GM18520 (cell line): ENCODE data around the gene GPM6B.

Source experiments
- ATAC-seq: cut with Tn5 transposase; IDR thresholded peaks from one replicate; pipeline ENCODE4 v1.9.1; 2021; ENCODE audit not compliant: unreplicated experiment

Gene GPM6B, protein sequence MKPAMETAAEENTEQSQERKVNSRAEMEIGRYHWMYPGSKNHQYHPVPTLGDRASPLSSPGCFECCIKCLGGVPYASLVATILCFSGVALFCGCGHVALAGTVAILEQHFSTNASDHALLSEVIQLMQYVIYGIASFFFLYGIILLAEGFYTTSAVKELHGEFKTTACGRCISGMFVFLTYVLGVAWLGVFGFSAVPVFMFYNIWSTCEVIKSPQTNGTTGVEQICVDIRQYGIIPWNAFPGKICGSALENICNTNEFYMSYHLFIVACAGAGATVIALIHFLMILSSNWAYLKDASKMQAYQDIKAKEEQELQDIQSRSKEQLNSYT

DNA sequence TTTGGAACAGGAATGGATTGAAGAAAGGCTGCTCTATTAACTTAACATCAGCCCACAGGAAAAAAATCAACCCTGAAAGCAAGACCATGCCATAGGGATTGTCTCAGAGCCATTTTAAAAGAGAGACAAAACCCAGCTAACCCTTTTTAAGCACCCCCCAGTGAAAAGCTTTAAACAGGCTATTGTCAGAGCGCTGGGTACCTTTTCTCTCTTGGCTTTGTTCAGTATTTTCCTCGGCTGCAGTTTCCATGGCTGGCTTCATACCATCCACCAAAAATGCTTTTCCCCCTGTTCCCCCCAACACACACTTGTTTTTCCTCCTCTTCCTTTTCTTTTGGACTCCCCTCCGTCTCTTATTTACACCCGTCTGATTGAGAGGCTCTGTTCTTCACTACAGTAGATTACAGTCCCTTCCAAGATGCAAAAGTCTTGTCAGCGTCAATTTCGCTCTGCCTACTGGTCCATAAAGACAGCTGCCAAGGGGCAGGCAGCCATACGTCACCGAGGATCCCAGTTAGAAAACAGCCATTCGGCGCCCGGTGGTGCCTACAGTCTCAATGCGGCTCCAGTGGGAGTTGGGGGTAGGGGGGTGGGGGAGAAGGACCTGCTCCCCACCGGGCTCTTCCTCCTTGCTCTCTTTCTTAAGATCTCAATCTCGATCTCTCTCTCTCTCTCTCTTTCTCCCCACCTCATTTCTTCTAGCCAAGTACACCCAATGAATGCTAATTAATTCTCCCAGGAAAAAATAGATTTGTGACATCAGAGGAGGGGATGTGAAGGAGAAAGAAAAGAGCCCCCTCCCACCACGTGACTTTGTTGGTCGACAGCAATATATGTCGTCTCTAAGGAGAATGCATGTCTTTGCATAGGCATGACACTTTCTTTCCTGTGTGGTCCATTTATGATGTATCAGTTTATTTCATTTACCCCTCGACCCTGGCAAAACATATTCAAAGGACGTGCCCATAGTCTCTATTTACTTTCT is at the start of gene GPM6B:
GPM6B (minus strand) TSS at position 451 of the 985 bp plus-strand sequence; CDS start at position 262, 189 bp downstream.
- ATAC-seq = no peak

DNA sequence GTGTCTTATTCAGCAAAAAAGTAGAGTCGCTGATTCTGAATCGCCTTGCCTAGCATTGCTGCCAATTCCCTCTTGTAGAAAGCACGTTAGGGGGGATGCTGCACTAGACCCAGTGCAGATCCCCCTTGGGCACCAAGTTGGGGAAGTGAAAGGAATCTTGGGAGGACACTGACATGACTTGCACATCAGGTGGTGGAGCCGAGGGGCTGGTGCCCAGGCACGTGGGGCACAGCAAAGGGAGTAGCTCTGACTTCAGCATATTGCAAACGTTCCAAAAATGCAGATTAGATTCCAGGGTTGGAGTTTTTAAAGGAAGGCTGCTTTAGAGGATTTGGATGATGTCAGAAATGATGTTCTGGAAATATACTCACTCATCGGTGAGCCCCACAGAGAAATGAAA is 47.4 kb upstream of the GPM6B start:
- no peak for ATAC-seq

GRCh38 chrX:13863324-13863723 is 46.4 kb upstream of the GPM6B start:
- no peak for ATAC-seq

GRCh38 chrX:13859724-13860123 is 42.8 kb upstream of the GPM6B start:
- no peak for ATAC-seq

- no peak for ATAC-seq
Observed at GRCh38 chrX:13857804-13858203, 40.9 kb upstream of the GPM6B start.

DNA sequence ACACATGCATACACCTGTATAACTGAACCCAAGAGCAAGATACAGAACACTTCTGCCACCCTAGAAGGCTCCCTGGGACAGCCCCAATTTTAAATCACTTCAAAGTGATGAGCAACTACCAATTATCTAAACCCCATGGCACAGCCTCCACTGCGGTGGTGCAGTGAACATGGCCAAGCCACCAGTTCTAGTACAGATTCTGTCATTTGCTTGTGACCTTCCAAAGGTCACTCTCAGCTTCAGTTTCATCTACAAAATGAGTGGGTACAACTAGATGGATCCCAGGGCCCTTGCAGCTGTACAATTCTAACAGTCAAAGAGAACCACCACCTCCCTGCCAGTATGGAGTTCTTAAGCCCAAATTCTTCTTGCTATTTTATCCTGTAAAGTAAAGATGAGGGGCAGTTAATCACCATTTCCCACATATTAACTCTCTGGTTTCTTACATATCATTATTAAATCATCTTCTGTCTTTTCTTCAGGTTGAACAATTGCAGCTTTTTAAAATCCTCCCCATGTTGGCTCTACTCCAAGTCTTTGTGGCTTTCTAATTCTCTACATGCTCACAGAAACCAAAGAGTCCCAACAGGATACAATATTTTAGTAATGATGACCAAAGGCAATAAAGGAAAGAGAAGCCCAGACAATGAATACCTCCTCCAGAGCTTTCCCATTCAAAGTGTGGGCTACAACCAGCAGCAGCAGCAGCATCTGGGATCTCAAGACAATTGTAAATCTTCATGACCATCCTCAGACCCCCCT is 39.0 kb upstream of the GPM6B start:
- no peak for ATAC-seq

- no peak for ATAC-seq
Observed at GRCh38 chrX:13854003-13854402, 37.1 kb upstream of the GPM6B start.

GRCh38 chrX:13852001-13852695 is 35.3 kb upstream of the GPM6B start:
- no peak for ATAC-seq

DNA sequence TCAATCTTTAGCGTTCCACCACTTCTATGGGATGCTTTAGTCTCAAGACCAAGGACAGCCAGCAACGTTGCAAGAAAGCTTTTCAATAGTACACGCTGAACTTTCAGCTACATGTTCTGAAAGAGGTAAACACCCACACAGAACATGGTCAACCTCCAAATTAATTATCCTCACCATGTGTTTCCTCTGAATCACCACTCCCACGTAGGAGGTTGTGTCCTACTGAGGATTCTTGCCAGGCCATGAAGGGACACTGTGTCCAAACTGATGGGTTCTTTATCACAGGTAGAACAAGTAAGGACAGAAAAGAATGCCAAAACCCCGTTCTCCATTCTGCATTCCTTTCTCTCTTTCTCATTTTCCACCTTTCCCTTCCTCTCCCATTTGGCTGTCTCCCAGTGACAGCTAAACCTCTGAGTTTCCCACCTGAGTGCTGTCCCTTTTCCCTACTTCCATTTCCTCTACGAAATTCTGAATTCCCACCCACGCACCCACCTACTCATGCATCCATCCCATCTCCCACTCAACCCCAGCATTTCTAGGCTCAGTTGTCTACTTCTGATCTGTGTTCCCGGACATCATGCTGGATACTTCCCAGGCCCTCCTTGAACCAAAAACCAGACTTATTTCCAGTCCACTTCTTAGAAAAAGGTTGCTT is 29.0 kb upstream of the GPM6B start:
- no peak for ATAC-seq

DNA sequence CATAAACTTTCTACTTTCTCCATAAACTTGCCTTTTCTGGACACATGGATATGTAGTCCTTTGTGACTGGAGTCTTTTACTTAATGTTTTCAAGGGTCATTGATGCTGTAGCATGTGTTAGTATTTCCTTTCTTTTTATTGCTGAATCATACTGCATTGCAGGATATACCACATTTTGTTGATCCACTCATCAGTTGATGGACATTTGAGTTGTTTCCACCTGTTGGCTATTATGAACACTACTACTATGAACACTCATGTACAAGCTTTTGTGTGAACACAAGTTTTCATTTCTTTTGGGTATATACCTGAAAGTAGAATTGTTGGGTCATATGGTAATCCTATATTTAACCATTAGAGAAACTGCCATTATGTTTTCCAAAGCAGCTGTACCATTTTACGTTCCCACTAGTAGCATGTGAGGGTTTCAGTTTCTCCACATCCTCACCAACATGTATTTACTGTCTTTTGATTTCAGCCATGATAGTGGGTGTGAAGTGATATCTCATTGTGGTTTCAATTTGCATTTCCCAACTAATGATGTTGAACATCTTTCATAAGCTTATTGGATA is 26.3 kb upstream of the GPM6B start:
- ATAC-seq = no peak

- no peak for ATAC-seq
Observed at GRCh38 chrX:13840121-13840520, 23.2 kb upstream of the GPM6B start.

- ATAC-seq = no peak
Observed at GRCh38 chrX:13837290-13837745, 20.4 kb upstream of the GPM6B start.

DNA sequence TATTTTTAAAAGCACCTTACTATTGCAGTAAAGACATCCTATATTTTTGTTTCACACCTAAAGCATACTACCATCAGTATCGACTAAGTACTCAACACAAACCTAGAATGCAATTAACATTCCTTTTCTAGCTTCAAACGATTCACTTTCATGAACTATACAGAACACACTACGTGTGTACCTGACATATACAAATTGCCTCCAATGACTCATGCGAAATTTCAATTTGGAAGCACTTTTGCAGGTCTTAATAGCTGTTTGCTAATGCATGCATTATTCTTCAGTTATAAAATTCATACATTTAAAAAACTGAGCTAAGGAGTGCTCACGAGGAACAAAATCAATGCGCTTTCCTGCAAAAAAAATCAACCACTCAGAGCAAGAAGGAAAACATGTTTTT is 19.7 kb upstream of the GPM6B start:
- ATAC-seq = no peak

DNA sequence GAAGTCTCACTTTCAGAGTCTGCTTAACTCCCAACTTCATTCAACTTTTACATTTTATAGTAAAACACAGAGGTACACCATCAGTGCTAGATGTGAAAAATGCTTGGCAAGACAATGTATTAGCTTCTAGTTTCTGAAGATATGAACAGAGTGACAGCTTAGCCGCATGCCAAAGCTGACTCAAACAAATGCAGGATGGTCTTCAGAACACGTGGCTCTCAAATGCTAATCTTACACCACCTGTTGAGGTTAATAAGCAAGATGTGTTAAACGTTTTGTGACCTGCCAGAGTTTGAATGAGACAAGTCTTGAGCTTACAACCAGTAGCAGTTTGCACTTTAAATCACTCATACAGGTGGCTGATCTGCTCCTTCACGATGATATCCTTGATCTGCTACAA is 18.9 kb upstream of the GPM6B start:
- no peak for ATAC-seq

DNA sequence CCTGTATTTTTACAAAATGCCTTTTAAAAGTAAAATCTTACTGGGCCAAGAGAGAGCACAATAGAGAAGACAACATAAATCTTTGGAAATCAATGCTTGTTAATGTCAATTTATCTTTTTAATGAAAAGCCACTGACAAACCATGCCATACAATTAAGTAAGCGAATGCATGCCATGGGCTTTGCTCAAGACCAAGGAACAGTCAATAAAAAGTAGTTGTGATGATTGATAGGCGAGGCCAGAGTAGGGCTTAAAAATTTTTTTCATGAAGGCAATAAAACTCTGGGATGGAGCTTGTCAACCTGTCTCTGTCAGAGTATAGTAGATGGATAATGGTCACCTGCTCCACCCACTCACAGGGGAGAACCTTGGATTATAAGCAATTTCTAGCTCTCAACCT is 17.5 kb upstream of the GPM6B start:
- ATAC-seq = no peak

DNA sequence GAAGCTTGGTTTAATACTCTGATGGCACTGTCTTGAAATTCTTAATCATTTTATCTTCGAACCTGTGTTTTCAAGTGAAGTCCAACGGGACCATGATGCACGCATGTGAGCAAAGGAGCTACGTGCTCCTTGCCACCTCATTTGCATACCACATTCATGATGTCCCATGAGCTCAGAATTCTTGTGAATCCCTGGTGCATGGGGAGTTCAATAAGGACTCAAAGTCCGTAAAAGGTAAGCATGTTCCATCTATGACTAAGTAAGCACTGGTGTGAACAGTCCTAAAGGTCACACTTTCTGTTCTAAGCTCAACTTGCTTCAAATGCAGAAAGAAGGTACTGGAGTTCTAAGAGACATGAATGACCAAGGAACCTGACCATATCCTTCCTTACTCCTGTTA is 13.1 kb upstream of the GPM6B start:
- no peak for ATAC-seq

- ATAC-seq = no peak
Observed at GRCh38 chrX:13828392-13828791, 11.5 kb upstream of the GPM6B start.

DNA sequence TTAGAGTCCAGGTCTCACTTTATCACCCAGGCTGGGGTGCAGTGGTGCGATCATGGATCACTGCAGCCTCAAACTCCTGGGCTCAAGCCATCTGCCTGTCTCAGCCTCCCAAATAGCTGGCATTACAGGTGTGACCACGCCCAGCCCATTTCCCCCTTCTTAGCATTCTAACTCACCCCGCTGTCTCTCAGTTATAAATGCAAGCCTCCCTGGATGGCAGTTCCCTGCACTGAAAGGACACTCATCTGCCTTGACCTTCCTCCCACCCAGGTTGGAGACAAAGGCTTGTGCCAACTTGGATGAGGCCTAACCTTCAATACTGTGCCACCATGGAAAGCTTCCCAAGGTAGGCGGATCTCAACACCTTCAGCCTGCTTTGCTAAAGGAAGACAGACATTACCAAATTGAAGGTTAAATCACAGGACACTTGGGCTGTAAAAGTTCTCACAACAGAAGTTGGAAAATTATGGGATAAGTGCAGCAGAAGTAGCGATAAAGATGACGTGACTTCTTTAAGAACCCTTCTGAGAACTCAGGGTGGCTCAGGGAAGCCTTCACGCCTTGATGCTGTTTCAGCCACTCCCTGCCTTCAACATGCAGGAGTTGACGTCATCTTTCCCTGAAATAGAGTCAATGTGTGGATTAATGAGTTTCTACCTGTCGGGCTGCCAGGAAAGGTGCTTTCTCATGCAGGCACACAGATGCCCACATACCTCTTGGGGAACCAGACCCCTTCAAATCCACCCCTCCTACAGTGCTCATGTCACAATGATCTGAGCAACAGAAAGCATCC is 10.6 kb upstream of the GPM6B start:
- no peak for ATAC-seq

DNA sequence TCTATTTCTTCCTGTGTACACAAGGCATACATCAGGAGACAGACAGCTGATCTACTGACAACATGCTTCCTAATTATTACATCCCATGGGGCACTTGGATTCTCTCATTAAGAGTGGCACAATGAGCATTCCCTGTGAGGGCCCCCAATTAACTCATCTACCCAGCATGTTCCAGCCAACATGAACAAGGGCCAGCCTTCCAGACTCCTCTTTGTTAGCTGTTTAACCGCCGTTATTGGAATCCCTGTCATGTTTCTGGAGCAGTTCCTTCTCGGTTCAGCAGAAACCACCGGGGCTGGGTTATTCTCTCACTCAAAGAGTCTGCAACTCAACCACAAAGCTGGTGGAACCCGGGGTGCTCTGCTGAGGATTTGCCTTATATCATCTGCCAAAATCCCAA is 9.9 kb upstream of the GPM6B start:
- no peak for ATAC-seq
